ENCODE results near the gene DDO. TPM values are rescaled to one million over a fixed set of nuclear protein-coding genes. Genes with fewer than 3 reads are reported as not detected.

Gene DDO
- polyA plus RNA-seq, 1 donor (not counting 4 experiments of a cell fraction or from before 2014, with no cell fraction given) = not detected

GRCh38 chr6:110345025-110345424 is 70.3 kb downstream of the DDO start:
- H3K79me2 ChIP-seq (ENCODE audit: control insufficient read depth, insufficient read depth, low read length) = no peaks in the 10 kb centered on the region

GRCh38 chr6:110342759-110343158 is 72.6 kb downstream of the DDO start:
- Histone ChIP-seq H4K20me1 (ENCODE audit: control insufficient read depth, extremely low read depth, insufficient read depth, low read length) (no peaks in the 10 kb centered on the region), H3K4me2 (ENCODE audit: control insufficient read depth, extremely low read depth, insufficient read depth, low read depth, low read length) (no peak overlapping the region), H3K9me1 (ENCODE audit: control insufficient read depth, extremely low read depth, insufficient read depth, low read length) (no peaks in the 10 kb centered on the region), H3K27me3 (ENCODE audit: control insufficient read depth, extremely low read depth, insufficient read depth, low read length) (no peaks in the 10 kb centered on the region), H3K36me3 (ENCODE audit: control insufficient read depth in 2 of 2, extremely low read depth in 1 of 2, insufficient read depth in 2 of 2, low read length in 2 of 2) (no peaks in the 10 kb centered on the region), H3K79me2 (ENCODE audit: control insufficient read depth, insufficient read depth, low read length) (no peaks in the 10 kb centered on the region), H2AFZ (ENCODE audit: control insufficient read depth, low read length) (no peak overlapping the region), H3K4me3 (ENCODE audit: control insufficient read depth in 2 of 3, extremely low read depth in 1 of 3, insufficient read depth in 2 of 3, low read depth in 1 of 3, low read length in 3 of 3) (no peak overlapping the region), H3K27ac (ENCODE audit: control insufficient read depth, insufficient read depth, low read length) (no peak overlapping the region), H3K9me3 (ENCODE audit: control insufficient read depth, low read depth, low read length) (no peaks in the 10 kb centered on the region), H3K4me1 (ENCODE audit: control insufficient read depth, extremely low read depth, insufficient read depth, low read length) (no peaks in the 10 kb centered on the region), H3K9ac (ENCODE audit: control insufficient read depth, extremely low read depth, insufficient read depth, low read length) (no peak overlapping the region)
- FAIRE-seq (no peak), DNase-seq (ENCODE audit: low read depth, low spot score) (no peak)
- dilution Hi-C loops (cut with MboI; ENCODE audit: extremely low pct_ligation_motif_present, low sequenced_read_pairs) = no loop called here
- TF ChIP-seq EZH2 (IDR thresholded peaks at IDR 0.05; ENCODE audit: low read length) (no peak), CTCF (optimal IDR thresholded peaks at IDR 0.05 in 1 of 3, IDR thresholded peaks at IDR 0.05 in 1 of 3, conservative IDR thresholded peaks at IDR 0.05 in 1 of 3; ENCODE audit: extremely low read depth in 1 of 3, insufficient read depth in 2 of 3, low read length in 3 of 3) (no peak)

More at GRCh38 chr6:110345025-110345424, 70.3 kb downstream of the DDO start:
- Histone ChIP-seq H3K9ac (ENCODE audit: control insufficient read depth, extremely low read depth, insufficient read depth, low read length) (no peak overlapping the region), H3K4me3 (ENCODE audit: control insufficient read depth in 2 of 3, extremely low read depth in 1 of 3, insufficient read depth in 2 of 3, low read depth in 1 of 3, low read length in 3 of 3) (no peak overlapping the region), H3K36me3 (ENCODE audit: control insufficient read depth in 2 of 2, extremely low read depth in 1 of 2, insufficient read depth in 2 of 2, low read length in 2 of 2) (no peaks in the 10 kb centered on the region), H3K9me1 (ENCODE audit: control insufficient read depth, extremely low read depth, insufficient read depth, low read length) (no peaks in the 10 kb centered on the region), H4K20me1 (ENCODE audit: control insufficient read depth, extremely low read depth, insufficient read depth, low read length) (no peaks in the 10 kb centered on the region), H3K27me3 (ENCODE audit: control insufficient read depth, extremely low read depth, insufficient read depth, low read length) (no peaks in the 10 kb centered on the region), H3K9me3 (ENCODE audit: control insufficient read depth, low read depth, low read length) (no peaks in the 10 kb centered on the region), H3K4me2 (ENCODE audit: control insufficient read depth, extremely low read depth, insufficient read depth, low read depth, low read length) (no peak overlapping the region), H3K4me1 (ENCODE audit: control insufficient read depth, extremely low read depth, insufficient read depth, low read length) (no peaks in the 10 kb centered on the region), H3K27ac (ENCODE audit: control insufficient read depth, insufficient read depth, low read length) (no peak overlapping the region), H2AFZ (ENCODE audit: control insufficient read depth, low read length) (no peak overlapping the region)
- dilution Hi-C loops (cut with MboI; ENCODE audit: extremely low pct_ligation_motif_present, low sequenced_read_pairs) = no loop called here
- DNase-seq (ENCODE audit: low read depth, low spot score) (no peak), FAIRE-seq (no peak)
- TF ChIP-seq EZH2 (IDR thresholded peaks at IDR 0.05; ENCODE audit: low read length) (no peak), CTCF (optimal IDR thresholded peaks at IDR 0.05 in 1 of 3, IDR thresholded peaks at IDR 0.05 in 1 of 3, conservative IDR thresholded peaks at IDR 0.05 in 1 of 3; ENCODE audit: extremely low read depth in 1 of 3, insufficient read depth in 2 of 3, low read length in 3 of 3) (no peak)

Other genes starting within 250 kb of the DDO start
- gene WASF1, start 235.9 kb downstream of the DDO start, polyA plus RNA-seq = 12.7 to 26.2 TPM (median 20.9 TPM) in 3 replicates
- 9.1 to 15.8 TPM (median 10.2 TPM) in 3 replicates for gene CDC40, start 235.1 kb downstream of the DDO start, polyA plus RNA-seq
- gene METTL24, start 57.2 kb downstream of the DDO start, polyA plus RNA-seq = not detected in 3 replicates
- gene SLC22A16, start 61.0 kb upstream of the DDO start, polyA plus RNA-seq = 0.04 TPM in 1 of 3 replicates, not detected in the others